Astrocyte (in vitro differentiated cells and primary cell): ENCODE results near the gene IRGC. TPM values are rescaled to one million over a fixed set of nuclear protein-coding genes. Genes with fewer than 3 reads are reported as not detected.

Experiments
- DNase-seq: peaks from one replicate; pipeline ENCODE4 v3.0.0-alpha.2; 2010; ENCODE audit warnings: low read depth
- FAIRE-seq: peaks from 2 replicates; lab custom pipeline; 2011; peaks lifted over from hg19 to GRCh38; lab: Jason Lieb, UNC
- H2AFZ ChIP-seq: 2 replicates; pipeline ENCODE4 v1.6.0; 2012; ENCODE audit warnings: low read depth, low read length, inconsistent platforms
- H3K27ac ChIP-seq: 2 replicates; pipeline ENCODE4 v1.5.1; 2011; ENCODE audit warnings: low read depth, low read length, inconsistent platforms
- H3K27me3 ChIP-seq: 2 replicates; pipeline ENCODE4 v1.6.0; 2011; ENCODE audit warnings: low read length, inconsistent platforms; ENCODE audit not compliant: insufficient read depth
- H3K36me3 ChIP-seq: 2 replicates; pipeline ENCODE4 v1.5.1; 2011; ENCODE audit warnings: low read length, inconsistent platforms; ENCODE audit not compliant: insufficient read depth
- H3K4me1 ChIP-seq: 2 replicates; pipeline ENCODE4 v1.5.1; 2011; ENCODE audit warnings: low read length, inconsistent platforms; ENCODE audit not compliant: insufficient read depth
- H3K4me2 ChIP-seq: 2 replicates; pipeline ENCODE4 v1.6.0; 2012; ENCODE audit warnings: low read length, inconsistent platforms
- H3K4me3 ChIP-seq: 2 replicates; pipeline ENCODE4 v1.5.1; 2011; ENCODE audit warnings: low read depth, mild to moderate bottlenecking, low read length, inconsistent platforms; ENCODE audit not compliant: insufficient read depth
- H3K79me2 ChIP-seq: 2 replicates; pipeline ENCODE4 v1.6.0; 2012; ENCODE audit warnings: mild to moderate bottlenecking, low read length, inconsistent platforms; ENCODE audit not compliant: insufficient read depth
- H3K9ac ChIP-seq: 2 replicates; pipeline ENCODE4 v1.6.0; 2012; ENCODE audit warnings: mild to moderate bottlenecking, low read length, inconsistent platforms
- H3K9me3 ChIP-seq: 2 replicates; pipeline ENCODE4 v1.5.1; 2012; ENCODE audit warnings: low read depth, mild to moderate bottlenecking, low read length, inconsistent platforms; ENCODE audit not compliant: insufficient read depth
- H4K20me1 ChIP-seq: 2 replicates; pipeline ENCODE4 v1.6.0; 2012; ENCODE audit warnings: low read length, inconsistent platforms; ENCODE audit not compliant: insufficient read depth
- H3K27ac Mint-ChIP-seq: one replicate; pipeline ENCODE4 v1.8.0; 2021; ENCODE audit warnings: mild to moderate bottlenecking, mixed read lengths; ENCODE audit not compliant: unreplicated experiment
- H3K27me3 Mint-ChIP-seq: one replicate; pipeline ENCODE4 v1.8.0; 2021; ENCODE audit warnings: low read depth, mixed read lengths; ENCODE audit not compliant: unreplicated experiment
- H3K36me3 Mint-ChIP-seq: one replicate; pipeline ENCODE4 v1.8.0; 2021; ENCODE audit warnings: low read depth, mixed read lengths; ENCODE audit not compliant: unreplicated experiment
- H3K4me1 Mint-ChIP-seq: one replicate; pipeline ENCODE4 v1.8.0; 2021; ENCODE audit warnings: low read depth, mixed read lengths; ENCODE audit not compliant: unreplicated experiment
- H3K4me3 Mint-ChIP-seq: one replicate; pipeline ENCODE4 v1.8.0; 2021; ENCODE audit warnings: mild to moderate bottlenecking, moderate library complexity, mixed read lengths; ENCODE audit not compliant: unreplicated experiment
- H3K9me3 Mint-ChIP-seq: one replicate; pipeline ENCODE4 v1.8.0; 2021; ENCODE audit warnings: mild to moderate bottlenecking, mixed read lengths; ENCODE audit not compliant: unreplicated experiment
- EZH2 ChIP-seq: IDR thresholded peaks from 2 replicates; pipeline ENCODE4 v1.6.1; 2012; ENCODE audit warnings: mild to moderate bottlenecking, low read length, inconsistent platforms; ENCODE audit not compliant: insufficient read depth
- total RNA-seq: library from RNA; stranded (reverse); gene quantifications from 2 replicates; pipeline ENCODE4 v1.2.1, GENCODE V29; 2021
- TF ChIP-seq, protein P1 (sequence below): IDR thresholded peaks from 2 replicates; pipeline ENCODE4 v1.5.1; 2011; ENCODE audit warnings: low read depth, mild to moderate bottlenecking, inconsistent platforms, low read length, moderate library complexity; ENCODE audit not compliant: insufficient read depth

The IRGC gene
- total RNA-seq, 1 donor from 2014 or later = not detected

DNA sequence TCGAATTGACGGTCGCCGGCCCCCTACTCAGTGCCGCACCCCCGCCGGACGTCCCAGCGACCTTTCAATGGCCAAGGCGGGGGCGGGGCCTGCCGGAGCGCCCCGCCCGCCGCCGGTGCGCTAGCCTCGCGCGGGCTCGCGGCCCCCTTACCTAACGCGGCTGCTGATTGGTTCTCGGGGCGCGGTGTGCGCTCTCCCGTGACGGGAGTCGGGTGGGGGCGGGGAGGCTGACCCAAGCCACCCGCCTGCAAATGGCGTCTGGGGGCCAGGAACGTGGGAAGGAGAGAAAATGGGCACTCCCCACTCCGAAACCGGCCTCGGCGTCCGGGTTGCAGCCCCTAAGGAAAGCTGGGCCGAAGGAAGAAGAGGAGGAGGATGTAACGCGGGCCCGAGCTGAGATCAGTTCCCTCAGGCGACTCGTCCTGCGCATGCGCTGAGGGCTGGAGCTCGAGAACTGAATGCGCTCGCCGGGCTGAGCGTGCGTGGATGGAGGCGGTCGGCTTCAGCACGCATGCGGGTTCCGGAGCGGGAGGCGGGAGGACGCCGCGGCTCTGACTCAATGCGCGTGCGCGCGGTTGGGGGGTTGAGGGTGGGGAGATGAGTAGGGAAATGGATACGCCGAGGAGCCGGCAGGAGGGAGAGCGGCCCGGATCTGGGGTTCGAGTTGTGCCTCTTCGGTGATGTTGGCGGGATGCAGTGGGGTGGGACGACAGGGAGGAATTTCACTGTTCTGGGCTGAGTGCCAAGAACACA lies 38.8 kb downstream of the IRGC start, which contains the start of gene SMG9:
Gene SMG9, minus strand, starts transcription at position 460 of the 753 bp plus-strand sequence. CDS start 4,221 bp downstream, outside the sequence.
- Mint-ChIP-seq H3K27ac (peak within 1 kb of the TSS; percentile 99), H3K27me3 (no peaks in the 10 kb centered on the region), H3K4me3 (peak within 1 kb of the TSS; percentile 97), H3K9me3 (no peaks in the 10 kb centered on the region), H3K36me3 (peaks cover 8% of the 10 kb centered on the region), H3K4me1 (peaks cover 44% of the 10 kb centered on the region)
- no peak for FAIRE-seq
- peak within 1 kb of the TSS; percentile 99 for H3K27ac ChIP-seq
- H3K27me3 ChIP-seq = no peaks in the 10 kb centered on the region
- peak within 1 kb of the TSS; percentile 93 for H3K9ac ChIP-seq
- H3K36me3 ChIP-seq = peaks cover 13% of the 10 kb centered on the region
- H4K20me1 ChIP-seq = peaks cover 4% of the 10 kb centered on the region
- peaks cover 59% of the 10 kb centered on the region for H3K4me1 ChIP-seq
- DNase-seq = peak; percentile 86
- peaks cover 37% of the 10 kb centered on the region for H3K79me2 ChIP-seq
- peak within 1 kb of the TSS; percentile 79 for H3K4me3 ChIP-seq
- peak within 1 kb of the TSS; percentile 85 for H2AFZ ChIP-seq
- H3K4me2 ChIP-seq = peak within 1 kb of the TSS; percentile 99
- TF ChIP-seq, protein P1, sequence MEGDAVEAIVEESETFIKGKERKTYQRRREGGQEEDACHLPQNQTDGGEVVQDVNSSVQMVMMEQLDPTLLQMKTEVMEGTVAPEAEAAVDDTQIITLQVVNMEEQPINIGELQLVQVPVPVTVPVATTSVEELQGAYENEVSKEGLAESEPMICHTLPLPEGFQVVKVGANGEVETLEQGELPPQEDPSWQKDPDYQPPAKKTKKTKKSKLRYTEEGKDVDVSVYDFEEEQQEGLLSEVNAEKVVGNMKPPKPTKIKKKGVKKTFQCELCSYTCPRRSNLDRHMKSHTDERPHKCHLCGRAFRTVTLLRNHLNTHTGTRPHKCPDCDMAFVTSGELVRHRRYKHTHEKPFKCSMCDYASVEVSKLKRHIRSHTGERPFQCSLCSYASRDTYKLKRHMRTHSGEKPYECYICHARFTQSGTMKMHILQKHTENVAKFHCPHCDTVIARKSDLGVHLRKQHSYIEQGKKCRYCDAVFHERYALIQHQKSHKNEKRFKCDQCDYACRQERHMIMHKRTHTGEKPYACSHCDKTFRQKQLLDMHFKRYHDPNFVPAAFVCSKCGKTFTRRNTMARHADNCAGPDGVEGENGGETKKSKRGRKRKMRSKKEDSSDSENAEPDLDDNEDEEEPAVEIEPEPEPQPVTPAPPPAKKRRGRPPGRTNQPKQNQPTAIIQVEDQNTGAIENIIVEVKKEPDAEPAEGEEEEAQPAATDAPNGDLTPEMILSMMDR = no peak
- no peak for TF ChIP-seq EZH2
- H3K9me3 ChIP-seq = no peaks in the 10 kb centered on the region

DNA sequence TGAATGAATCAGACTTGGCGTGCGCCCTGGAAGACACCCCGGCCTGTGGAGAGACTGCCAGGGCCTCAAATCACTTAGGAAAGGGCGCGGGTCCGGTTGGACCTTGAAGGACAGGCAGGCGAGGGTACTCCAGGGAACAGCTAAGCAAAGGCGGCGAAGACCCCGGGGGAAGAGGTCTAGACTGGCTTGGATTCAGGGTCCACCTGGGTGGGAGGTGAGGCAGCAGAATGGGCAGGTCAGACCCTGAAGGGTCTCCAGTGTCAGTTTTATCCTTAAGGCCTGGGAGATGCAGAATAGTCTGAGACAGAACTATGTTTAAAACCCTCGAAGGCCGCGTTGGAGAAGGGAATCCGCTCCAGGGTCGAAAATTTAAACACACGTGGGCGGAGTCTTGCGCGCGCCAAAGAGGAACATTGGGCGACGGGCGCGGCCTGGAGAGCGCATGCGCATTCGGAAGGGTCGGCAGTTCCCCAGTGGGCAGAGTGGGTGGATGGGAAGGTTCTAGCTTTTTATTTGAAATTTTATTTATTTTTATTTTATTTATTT lies 39.5 kb downstream of the IRGC start:
- peak; percentile 30 for DNase-seq
- H3K4me3 ChIP-seq = peak overlapping the region; percentile 79
- H3K4me2 ChIP-seq = peak overlapping the region; percentile 99
- no peaks in the 10 kb centered on the region for H3K27me3 ChIP-seq
- H3K4me3 Mint-ChIP-seq = peak overlapping the region; percentile 97
- peak overlapping the region; percentile 98 for H3K27ac Mint-ChIP-seq
- peak overlapping the region; percentile 99 for H3K27ac ChIP-seq
- H3K79me2 ChIP-seq = peaks cover 30% of the 10 kb centered on the region
- peaks cover 59% of the 10 kb centered on the region for H3K4me1 ChIP-seq
- FAIRE-seq = no peak
- H3K27me3 Mint-ChIP-seq = no peaks in the 10 kb centered on the region
- H3K9ac ChIP-seq = peak overlapping the region; percentile 93
- H3K4me1 Mint-ChIP-seq = peaks cover 44% of the 10 kb centered on the region
- H3K36me3 Mint-ChIP-seq = peaks cover 5% of the 10 kb centered on the region
- H3K9me3 Mint-ChIP-seq = no peaks in the 10 kb centered on the region
- peaks cover 4% of the 10 kb centered on the region for H4K20me1 ChIP-seq
- H2AFZ ChIP-seq = peak overlapping the region; percentile 85
- TF ChIP-seq, protein P1 = no peak
- TF ChIP-seq EZH2 = no peak
- H3K9me3 ChIP-seq = no peaks in the 10 kb centered on the region
- peaks cover 6% of the 10 kb centered on the region for H3K36me3 ChIP-seq
